Uterus (tissue), 4 donors: ENCODE data around the gene DCLK2. TPM values are rescaled to one million over a fixed set of nuclear protein-coding genes. Genes with fewer than 3 reads are reported as not detected.

Source experiments
- DNase-seq, 2 donors: peaks; one replicate each; pipeline ENCODE4 v3.0.0-alpha.2; 2019 to 2020
- H3K27ac ChIP-seq, 2 donors: fragments of 200-600 bp; sonication (generic); 1 replicate in 1 of 2; 2 replicates in 1 of 2; pipeline ENCODE4 v1.5.1; 2016 to 2018
- H3K27me3 ChIP-seq, 2 donors: fragments of 200-600 bp; sonication (generic); one replicate each; pipeline ENCODE4 v1.5.1; 2018 to 2019; ENCODE audit warnings: control low read depth in 1 of 2
- H3K36me3 ChIP-seq, 2 donors: fragments of 200-600 bp; sonication (generic); one replicate each; pipeline ENCODE4 v1.5.1; 2019; ENCODE audit warnings: control low read depth in 1 of 2
- H3K4me1 ChIP-seq, 2 donors: fragments of 200-600 bp; sonication (generic); one replicate each; pipeline ENCODE4 v1.5.1; 2018 to 2019; ENCODE audit warnings: control low read depth in 1 of 2
- H3K4me3 ChIP-seq, 2 donors: fragments of 200-600 bp; sonication (generic); 1 replicate in 1 of 2; 2 replicates in 1 of 2; pipeline ENCODE4 v1.5.1; 2018 to 2019; ENCODE audit warnings: mild to moderate bottlenecking in 1 of 2
- H3K9me3 ChIP-seq, 2 donors: fragments of 200-600 bp; sonication (generic); one replicate each; pipeline ENCODE4 v1.5.1; 2019; ENCODE audit warnings: control low read depth in 1 of 2
- CTCF ChIP-seq, 4 experiments: fragments of 200-600 bp in 2 of 4; fragments of 450-650 bp in 2 of 4; sonication (generic) in 2 of 4; IDR thresholded peaks; one replicate each; pipeline ENCODE4 v1.5.1; 2016 to 2019; ENCODE audit warnings: antibody characterized with exemption in 4 of 4, mild to moderate bottlenecking in 2 of 4, moderate library complexity in 1 of 4
- POLR2A ChIP-seq, 2 donors: fragments of 450-650 bp; IDR thresholded peaks; one replicate each; pipeline ENCODE4 v1.6.1; 2016; ENCODE audit warnings: antibody characterized with exemption in 2 of 2, mild to moderate bottlenecking in 1 of 2, moderate library complexity in 1 of 2
- intact Hi-C: fragments of 100-400 bp; cut with DNase I; formaldehyde crosslinking; loops from one replicate; pipeline ENCODE4 v1.15.1; 2023; ENCODE audit warnings: low total_unique reads
- total RNA-seq, 4 donors: library from RNA; depleted of rRNA in 3 of 4; stranded (reverse); fragments of >200 nt in 3 of 4; gene quantifications; one replicate each; pipeline versions ENCODE4 v1.1.0 to v1.2.4, GENCODE V29; 2014 to 2023
- donor health status: DM: yes; HTN: yes; CAD: no.

DCLK2 gene
- total RNA-seq, 4 donors from 2014 or later, result 0.29 to 27.5 (median 10.1) TPM

GRCh38 chr4:150250998-150251651, 172.9 kb downstream of the DCLK2 start:
- intact Hi-C loops, result no loop called here
- TF ChIP-seq POLR2A (IDR thresholded peaks at IDR 0.05) (no peak), CTCF (IDR thresholded peaks at IDR 0.05) (no peak)
- no peak overlapping the region for H3K27ac ChIP-seq
- H3K27me3 ChIP-seq, result no peaks in the 10 kb centered on the region
- no peaks in the 10 kb centered on the region for H3K4me1 ChIP-seq
- no peak for DNase-seq
- no peaks in the 10 kb centered on the region for H3K36me3 ChIP-seq
- H3K4me3 ChIP-seq, result no peak overlapping the region
- no peaks in the 10 kb centered on the region for H3K9me3 ChIP-seq

DNA sequence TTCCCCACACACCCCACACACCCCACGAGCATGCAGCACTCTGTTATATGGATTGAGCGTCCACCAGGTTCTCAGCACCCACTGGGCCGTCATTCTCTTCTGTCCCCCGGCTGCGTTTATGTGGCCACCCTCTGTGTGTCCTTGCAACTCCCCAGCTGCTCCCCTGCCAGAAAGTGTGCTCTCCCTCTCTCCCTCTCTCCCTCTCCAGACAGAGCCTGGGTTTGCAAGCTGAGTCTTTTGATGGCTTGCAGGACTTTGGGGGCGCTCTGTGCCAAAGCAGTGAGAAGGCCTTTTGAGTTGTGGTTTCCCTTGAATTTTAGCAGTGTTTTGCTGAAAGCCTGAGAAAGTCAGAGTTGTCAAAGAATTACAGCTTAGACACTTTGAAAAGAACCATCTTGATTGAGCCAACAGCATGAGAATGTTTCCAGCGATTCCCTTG, 173.5 kb downstream of the DCLK2 start:
- Histone ChIP-seq H3K36me3 (no peaks in the 10 kb centered on the region), H3K27ac (no peak overlapping the region)
- TF ChIP-seq POLR2A (IDR thresholded peaks at IDR 0.05), result no peak
- no peak for TF ChIP-seq CTCF (IDR thresholded peaks at IDR 0.05)

DNA sequence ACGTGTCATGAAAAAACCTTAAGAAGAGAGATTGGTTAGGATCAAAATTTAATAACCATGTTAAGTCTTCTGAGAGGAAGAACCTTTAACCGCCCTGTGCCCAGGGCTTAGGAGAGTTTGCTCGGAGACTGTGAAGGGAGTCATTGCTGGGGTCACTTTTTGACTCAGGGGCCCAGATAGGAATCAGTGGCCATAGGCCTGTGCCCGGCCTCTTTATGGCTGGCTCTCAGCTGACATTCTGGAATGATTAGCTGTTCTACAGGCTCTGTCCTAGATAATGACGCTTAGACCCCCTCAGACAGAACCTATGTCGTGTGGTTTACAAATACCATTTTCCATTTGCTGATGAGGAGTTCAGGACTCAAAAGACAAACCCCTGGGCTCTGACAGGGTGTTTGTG, 174.1 kb downstream of the DCLK2 start:
- H3K4me3 ChIP-seq, result no peak overlapping the region
- no peaks in the 10 kb centered on the region for H3K4me1 ChIP-seq
- no peaks in the 10 kb centered on the region for H3K9me3 ChIP-seq
- H3K27me3 ChIP-seq, result no peaks in the 10 kb centered on the region
- no peaks in the 10 kb centered on the region for H3K36me3 ChIP-seq
- no peak overlapping the region for H3K27ac ChIP-seq
- intact Hi-C loops, result no loop called here
- DNase-seq, result no peak
- TF ChIP-seq CTCF (IDR thresholded peaks at IDR 0.05), result no peak

More for the DNA sequence above, 173.5 kb downstream of the DCLK2 start:
- H3K4me1 ChIP-seq, result no peaks in the 10 kb centered on the region
- intact Hi-C loops, result no loop called here
- H3K27me3 ChIP-seq, result no peaks in the 10 kb centered on the region
- DNase-seq, result no peak
- H3K4me3 ChIP-seq, result no peak overlapping the region
- no peaks in the 10 kb centered on the region for H3K9me3 ChIP-seq

GRCh38 chr4:150252741-150253140, 174.5 kb downstream of the DCLK2 start:
- Histone ChIP-seq H3K4me1 (no peaks in the 10 kb centered on the region), H3K4me3 (no peak overlapping the region), H3K27ac (no peak overlapping the region), H3K27me3 (no peaks in the 10 kb centered on the region), H3K36me3 (no peaks in the 10 kb centered on the region), H3K9me3 (no peaks in the 10 kb centered on the region)
- no peak for DNase-seq
- intact Hi-C loops, result no loop called here
- no peak for TF ChIP-seq CTCF (IDR thresholded peaks at IDR 0.05)
- no peak for TF ChIP-seq POLR2A (IDR thresholded peaks at IDR 0.05)

DNA sequence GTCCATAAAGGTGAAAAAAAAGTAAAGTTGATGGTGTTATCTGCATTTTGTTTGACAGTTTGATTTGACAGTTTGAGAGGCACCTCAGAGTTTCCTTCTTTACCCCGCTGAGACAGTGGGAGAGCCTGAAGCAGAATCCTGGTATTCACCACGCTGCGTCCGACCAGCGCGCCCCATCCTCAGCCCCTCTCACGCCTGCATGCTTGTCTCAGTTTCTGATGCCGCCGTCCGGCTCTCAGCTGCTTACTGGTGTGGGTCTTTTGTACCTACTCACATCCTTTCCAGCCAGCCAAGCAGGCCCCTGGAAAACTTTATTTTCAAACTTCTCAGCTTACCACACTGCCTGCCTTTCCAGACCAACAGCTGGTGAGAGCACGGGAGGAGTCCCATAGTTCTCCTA, 175.2 kb downstream of the DCLK2 start:
- intact Hi-C loops, result no loop called here
- no peaks in the 10 kb centered on the region for H3K27me3 ChIP-seq
- H3K9me3 ChIP-seq, result no peaks in the 10 kb centered on the region
- H3K4me3 ChIP-seq, result no peak overlapping the region
- no peaks in the 10 kb centered on the region for H3K36me3 ChIP-seq
- TF ChIP-seq POLR2A (IDR thresholded peaks at IDR 0.05) (no peak), CTCF (IDR thresholded peaks at IDR 0.05) (no peak)
- DNase-seq, result no peak
- H3K4me1 ChIP-seq, result no peaks in the 10 kb centered on the region
- no peak overlapping the region for H3K27ac ChIP-seq
